GM19043 (cell line): ENCODE results near the gene IL1R1.
"Not testable (repeated sequence)": the region's sequence is repeated elsewhere in the genome, so short reads cannot be mapped to it uniquely, and the experiment has no call there.

Source experiments
- ATAC-seq: cut with Tn5 transposase; IDR thresholded peaks from one replicate; pipeline ENCODE4 v1.9.1; 2021; ENCODE audit warnings: low read depth; ENCODE audit not compliant: unreplicated experiment

Gene IL1R1

DNA sequence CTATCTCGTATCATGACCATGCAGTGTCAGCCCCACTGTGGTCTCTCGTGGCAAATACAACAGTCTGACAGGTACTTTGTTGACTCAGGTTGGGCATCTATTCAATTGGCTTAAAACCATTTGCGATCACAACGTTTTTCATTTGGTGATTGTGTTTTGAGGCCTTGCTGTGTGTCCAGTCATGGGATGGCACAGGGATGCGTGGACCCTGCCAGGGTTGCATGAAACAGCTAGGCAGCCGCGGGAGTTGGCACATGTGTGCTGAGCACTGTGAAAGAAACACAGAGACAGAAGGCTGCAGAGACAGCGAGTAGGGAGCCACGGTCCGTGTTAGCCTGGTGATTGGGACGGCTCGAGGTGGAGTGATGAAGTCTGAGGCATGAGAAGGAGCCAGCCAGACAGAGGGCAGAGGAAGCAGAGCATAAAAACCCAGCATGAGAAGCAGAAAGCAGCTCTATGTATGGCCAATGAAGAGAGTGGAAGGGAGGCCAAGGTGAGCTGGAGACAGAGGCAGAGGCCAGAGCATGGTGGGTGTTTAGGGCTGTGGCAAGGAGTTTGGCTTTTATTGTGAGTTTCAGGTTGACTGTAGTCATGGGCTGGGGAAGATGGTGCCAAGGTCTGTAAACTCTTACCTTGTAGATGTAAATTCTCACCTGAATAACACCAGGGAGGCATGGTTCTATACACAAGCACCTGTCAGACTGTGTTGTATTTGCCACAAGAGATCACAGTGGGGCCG is 31.8 kb upstream of the IL1R1 start:
- no peak for ATAC-seq

DNA sequence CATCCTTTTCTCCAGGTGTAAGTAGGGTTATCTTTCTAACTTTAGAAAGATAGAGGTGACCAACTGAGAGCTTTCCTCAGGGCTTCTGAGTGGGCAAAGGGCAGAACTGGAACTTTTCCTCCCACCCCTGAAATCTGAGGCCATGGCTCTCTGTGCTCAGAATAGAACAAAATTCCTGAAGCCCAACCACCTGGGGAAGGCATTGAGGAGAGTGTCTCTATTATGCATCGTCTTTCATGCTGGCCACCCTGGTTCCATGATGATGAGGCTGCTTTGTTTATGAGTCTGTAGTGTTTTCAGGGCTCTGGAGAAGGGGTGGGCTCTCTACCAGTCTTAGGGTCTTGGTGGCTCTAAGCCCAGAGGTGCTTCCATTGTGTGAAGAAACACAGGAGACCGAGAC is 30.7 kb upstream of the IL1R1 start:
- ATAC-seq: no peak

- ATAC-seq: no peak
These were observed 30.3 kb upstream of the IL1R1 start for GRCh38 chr2:102112271-102112670.

GRCh38 chr2:102112692-102113665 is 29.6 kb upstream of the IL1R1 start:
- ATAC-seq: no peak

- ATAC-seq: no peak
These were observed 28.2 kb upstream of the IL1R1 start for GRCh38 chr2:102114290-102114721.

DNA sequence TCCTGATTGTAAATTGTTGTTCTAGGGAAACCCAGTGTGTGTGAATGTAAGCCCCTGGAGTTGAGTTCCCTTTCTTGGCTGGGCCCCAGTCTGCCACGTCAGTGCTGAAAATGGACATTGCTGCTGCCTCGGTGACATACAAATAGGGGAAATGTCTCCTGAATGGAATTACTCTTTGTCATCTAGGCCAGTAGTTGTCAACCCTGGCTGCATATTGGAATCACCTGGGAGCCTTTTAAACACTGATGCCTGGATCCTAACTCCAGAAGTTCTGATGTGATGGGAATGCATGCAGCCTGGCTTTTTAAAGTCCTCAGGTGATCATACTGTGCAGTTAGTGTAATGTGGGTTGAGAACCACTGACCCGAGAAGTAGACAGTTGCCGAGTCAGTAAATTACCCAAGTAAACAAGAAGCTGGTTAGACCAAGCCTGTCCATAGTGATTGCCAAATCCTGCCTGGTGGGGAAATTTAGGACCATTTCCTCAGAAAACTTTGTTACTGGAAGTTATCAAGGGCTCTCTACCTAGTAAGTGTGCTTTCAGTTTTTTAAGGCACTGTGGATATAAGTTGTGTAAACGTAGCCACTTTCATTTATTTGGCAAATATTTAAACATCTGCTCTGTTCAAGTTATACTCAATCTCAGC is 27.6 kb upstream of the IL1R1 start:
- ATAC-seq: no peak

- ATAC-seq: no peak
These were observed 25.7 kb upstream of the IL1R1 start for GRCh38 chr2:102116630-102117471.

- no peak for ATAC-seq
These were observed 25.1 kb upstream of the IL1R1 start for GRCh38 chr2:102117472-102117858.

DNA sequence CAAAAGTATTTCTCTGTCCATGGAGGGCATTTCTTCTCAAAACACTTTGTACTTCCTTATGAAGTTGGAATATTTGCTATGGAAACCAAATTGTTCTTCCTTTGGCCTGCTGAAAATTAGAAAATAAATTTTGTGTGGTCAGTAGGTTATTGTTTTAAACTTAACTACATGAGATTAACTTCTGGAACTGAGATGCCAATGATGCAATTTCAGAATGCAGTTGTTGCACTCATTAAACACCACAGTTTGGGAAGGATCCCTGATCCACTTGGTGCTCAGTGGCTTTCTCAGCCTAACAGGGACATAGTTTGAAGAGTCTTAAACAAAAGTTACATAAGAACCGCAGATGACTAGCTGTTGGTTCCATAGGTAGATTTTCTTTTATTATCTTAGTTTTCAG is 23.3 kb upstream of the IL1R1 start:
- no peak for ATAC-seq

DNA sequence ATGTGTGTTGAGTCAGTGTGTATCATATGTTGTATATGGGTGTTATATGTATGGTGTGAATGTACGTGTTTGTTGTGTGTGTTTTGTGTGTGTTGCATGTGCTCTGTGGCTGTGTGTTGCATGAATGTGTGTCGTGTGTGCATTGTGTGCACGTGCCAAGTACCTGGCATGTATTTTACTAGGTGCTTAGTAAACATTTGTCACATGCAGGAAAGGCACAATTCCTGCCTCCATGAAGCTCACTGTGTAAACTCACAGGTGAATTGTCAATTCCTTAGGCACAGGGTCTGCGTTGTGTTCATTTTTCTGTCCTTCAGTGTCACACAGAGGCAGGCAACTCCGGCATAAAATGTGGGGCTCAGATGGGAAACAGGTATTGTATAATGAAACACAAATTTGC is 22.3 kb upstream of the IL1R1 start:
- ATAC-seq: no peak

GRCh38 chr2:102120701-102121159 is 21.8 kb upstream of the IL1R1 start:
- ATAC-seq: no peak

DNA sequence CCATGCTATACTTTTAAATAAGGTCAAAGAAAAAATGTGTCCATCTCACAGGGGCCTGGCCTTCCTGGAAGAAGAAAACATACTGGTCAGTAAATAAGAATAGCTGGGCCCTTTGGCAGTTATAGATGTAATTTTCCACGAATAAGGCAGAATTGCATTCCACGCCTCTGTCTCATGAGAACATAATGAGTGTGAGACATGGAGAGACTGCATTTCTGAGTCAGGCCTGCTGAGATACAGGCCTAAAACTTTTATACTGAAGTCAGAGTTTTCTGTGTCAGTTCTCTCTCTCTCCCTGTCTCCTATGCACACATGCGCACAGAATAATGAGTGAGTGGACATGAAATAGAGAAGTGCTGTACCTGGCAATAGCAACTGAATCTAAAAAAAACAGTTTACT is 20.4 kb upstream of the IL1R1 start:
- ATAC-seq: no peak

DNA sequence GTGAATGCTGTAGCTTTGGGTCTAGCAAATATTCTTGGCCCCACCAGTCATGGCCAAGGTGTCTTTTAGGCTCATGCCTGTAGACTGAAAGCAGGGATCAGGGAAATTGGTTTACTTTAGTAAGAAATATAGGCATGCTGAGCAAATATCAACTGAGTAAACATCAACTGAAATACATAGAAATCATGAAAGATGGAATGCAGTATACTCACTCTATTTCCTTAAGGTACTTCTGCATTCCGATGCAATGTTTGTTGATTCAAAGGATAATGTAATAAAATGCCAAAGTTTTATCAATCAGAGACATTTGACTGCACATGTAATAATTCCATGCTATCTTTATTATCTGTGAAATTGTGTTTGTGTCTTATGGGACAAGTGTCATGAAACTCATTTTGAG is 19.6 kb upstream of the IL1R1 start:
- no peak for ATAC-seq

DNA sequence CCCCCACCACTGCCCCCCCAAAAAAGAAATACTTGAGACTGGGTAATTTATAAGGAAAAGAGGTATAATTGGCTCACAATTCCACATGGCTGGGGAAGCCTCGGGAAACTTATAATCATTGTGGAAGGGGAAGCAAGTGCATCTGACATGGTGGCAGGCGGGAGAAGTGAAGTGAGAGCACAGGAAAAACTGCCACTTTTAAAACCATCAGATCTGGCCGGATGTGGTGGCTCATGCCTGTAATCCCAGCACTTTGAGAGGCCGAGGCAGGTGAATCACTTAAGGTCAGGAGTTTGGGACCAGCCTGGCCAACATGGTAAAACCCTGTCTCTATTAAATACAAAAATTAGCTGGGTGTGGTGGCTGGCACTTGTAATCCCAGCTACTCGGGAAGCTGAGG is 18.1 kb upstream of the IL1R1 start:
- not testable (repeated sequence) for ATAC-seq

- no peak for ATAC-seq
These were observed 16.4 kb upstream of the IL1R1 start for GRCh38 chr2:102126169-102126568.

DNA sequence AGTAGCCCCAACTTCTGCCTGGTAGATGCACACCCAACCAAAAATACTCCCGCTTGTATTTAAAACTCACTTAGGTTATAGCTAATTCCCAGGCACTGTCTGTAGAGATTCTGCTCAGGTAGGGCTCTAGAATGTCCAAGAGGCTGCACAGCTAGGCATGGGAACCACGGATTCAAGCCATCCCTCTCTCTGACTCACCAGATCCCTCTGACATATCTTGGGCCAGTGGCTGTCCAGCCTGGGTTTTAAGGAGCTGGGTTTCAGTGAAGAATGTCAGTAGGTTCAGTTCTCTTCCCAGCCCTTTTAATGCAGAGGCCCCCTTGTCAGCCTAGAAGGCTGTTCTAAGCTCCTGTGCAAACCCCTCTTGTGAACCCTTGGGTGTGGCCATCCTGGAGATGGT is 15.9 kb upstream of the IL1R1 start:
- ATAC-seq: no peak

DNA sequence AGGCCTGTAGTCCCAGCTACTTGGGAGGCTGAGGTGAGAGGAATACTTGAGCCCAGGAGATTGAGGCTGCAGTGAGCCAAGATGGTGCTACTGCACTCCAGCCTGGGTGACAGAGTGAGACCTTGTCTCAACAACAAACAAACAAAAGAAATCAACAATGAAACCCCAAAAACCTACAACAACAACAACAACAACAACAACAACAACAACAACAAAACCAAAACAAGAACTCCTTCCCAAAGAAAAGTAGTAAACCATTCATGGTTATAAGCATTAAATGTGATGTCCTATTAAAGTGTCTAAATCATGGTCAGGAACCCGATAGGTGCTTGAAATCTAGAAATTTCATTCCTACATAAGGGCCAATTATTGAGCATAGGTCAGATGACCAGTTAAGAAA is 13.5 kb upstream of the IL1R1 start:
- no peak for ATAC-seq

- no peak for ATAC-seq
These were observed 12.4 kb upstream of the IL1R1 start for GRCh38 chr2:102129951-102130646.

GRCh38 chr2:102130647-102130991 is 11.9 kb upstream of the IL1R1 start:
- ATAC-seq: no peak

DNA sequence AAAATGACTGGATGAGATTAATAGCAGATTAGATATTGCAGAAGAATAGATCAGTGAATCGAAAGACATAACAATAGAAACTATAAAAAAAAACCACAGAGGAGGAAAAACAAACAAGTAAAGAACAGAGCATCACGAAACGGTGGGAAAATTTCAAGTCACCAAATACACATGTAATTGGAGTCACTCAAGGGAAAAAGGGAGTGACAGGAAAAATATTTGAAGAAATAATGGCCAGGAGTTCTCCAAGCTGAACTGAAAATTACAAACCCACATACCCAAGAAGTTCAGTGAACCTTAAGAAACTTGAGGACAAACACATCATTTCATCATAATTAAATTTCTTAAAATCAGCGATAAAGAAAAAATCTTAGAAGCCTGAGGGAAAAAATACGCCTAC is 11.0 kb upstream of the IL1R1 start:
- ATAC-seq: no peak
